Neural cell (in vitro differentiated cells): ENCODE data around the gene PLG. TPM values are rescaled to one million over a fixed set of nuclear protein-coding genes. Genes with fewer than 3 reads are reported as not detected.
"Not testable (repeated sequence)": the region's sequence is repeated elsewhere in the genome, so short reads cannot be mapped to it uniquely, and the experiment has no call there.

Experiments used
- H2AFZ ChIP-seq: fragments of 200-600, 300-800 bp; sonication (generic), shearing (Covaris generic); 2 replicates; pipeline ENCODE4 v1.6.0; 2014; ENCODE audit warnings: low read depth, mild to moderate bottlenecking, antibody characterized with exemption, low read length, moderate library complexity
- H3F3A ChIP-seq: fragments of 200-600 bp; shearing (Covaris generic); 2 replicates; pipeline ENCODE4 v1.6.1; 2016; ENCODE audit warnings: mild to moderate bottlenecking, moderate library complexity, mixed read lengths, antibody characterized with exemption, low read length; ENCODE audit not compliant: insufficient read depth, poor library complexity, severe bottlenecking
- H3K27ac ChIP-seq: fragments of 200-600, 300-800 bp; sonication (generic), shearing (Covaris generic); 2 replicates; pipeline ENCODE4 v1.5.1; 2014; ENCODE audit warnings: mild to moderate bottlenecking, low read length, moderate library complexity
- H3K27me3 ChIP-seq: fragments of 300-800, 200-600 bp; sonication (generic), shearing (Covaris generic); 2 replicates; pipeline ENCODE4 v1.6.0; 2014; ENCODE audit warnings: mild to moderate bottlenecking, low read depth, low read length, moderate library complexity; ENCODE audit not compliant: insufficient read depth
- H3K36me3 ChIP-seq: fragments of 300-800, 200-600 bp; sonication (generic), shearing (Covaris generic); 2 replicates; pipeline ENCODE4 v1.5.1; 2014; ENCODE audit warnings: mild to moderate bottlenecking, antibody characterized with exemption, low read length, moderate library complexity; ENCODE audit not compliant: insufficient read depth
- H3K4me2 ChIP-seq: fragments of 300-800, 200-600 bp; sonication (generic), shearing (Covaris generic); 2 replicates; pipeline ENCODE4 v1.6.0; 2014; ENCODE audit warnings: mild to moderate bottlenecking, low read length
- H3K4me3 ChIP-seq: fragments of 300-800, 200-600 bp; sonication (generic), shearing (Covaris generic); 2 replicates; pipeline ENCODE4 v1.5.1; 2014; ENCODE audit warnings: mild to moderate bottlenecking, low read length, moderate library complexity
- H3K79me2 ChIP-seq: fragments of 200-600 bp; shearing (Covaris generic); replicated peaks from 2 replicates; pipeline ENCODE4 v1.6.0; 2014; ENCODE audit warnings: mild to moderate bottlenecking, low read length, moderate library complexity; ENCODE audit not compliant: insufficient read depth
- H3K9ac ChIP-seq: fragments of 300-800, 200-600 bp; sonication (generic), shearing (Covaris generic); 2 replicates; pipeline ENCODE4 v1.6.1; 2016; ENCODE audit warnings: mild to moderate bottlenecking, low read length, mixed read lengths
- H3K9me2 ChIP-seq: fragments of 200-600 bp; shearing (Covaris generic); 2 replicates; pipeline ENCODE4 v1.6.1; 2016; ENCODE audit warnings: mild to moderate bottlenecking, low read length, mixed read lengths; ENCODE audit not compliant: insufficient read depth
- H3K9me3 ChIP-seq: fragments of 200-600, 300-800 bp; sonication (generic), shearing (Covaris generic); 2 replicates; pipeline ENCODE4 v1.6.1; 2016; ENCODE audit warnings: mild to moderate bottlenecking, mixed run types, low read length, moderate library complexity, mixed read lengths
- H4K20me1 ChIP-seq: fragments of 200-600 bp; shearing (Covaris generic); 2 replicates; pipeline ENCODE4 v1.6.1; 2016; ENCODE audit warnings: mild to moderate bottlenecking, mixed run types; ENCODE audit not compliant: insufficient read depth
- EP300 ChIP-seq: fragments of 450-650 bp; conservative IDR thresholded peaks from 2 replicates; pipeline ENCODE4 v1.6.1; 2014; ENCODE audit warnings: antibody characterized with exemption, mild to moderate bottlenecking, moderate library complexity; ENCODE audit not compliant: poor library complexity, severe bottlenecking
- EZH2 ChIP-seq: fragments of 200-600, 300-800 bp; shearing (Covaris generic), sonication (generic); IDR thresholded peaks from 2 replicates; pipeline ENCODE4 v1.6.1; 2014; ENCODE audit warnings: antibody characterized with exemption, low read length, borderline replicate concordance, mild to moderate bottlenecking; ENCODE audit not compliant: insufficient read depth, poor library complexity, severe bottlenecking
- MXI1 ChIP-seq: fragments of 450-650 bp; conservative IDR thresholded peaks from 2 replicates; pipeline ENCODE4 v1.6.1; 2014; ENCODE audit warnings: antibody characterized with exemption, mild to moderate bottlenecking; ENCODE audit not compliant: poor library complexity, severe bottlenecking
- POLR2AphosphoS5 ChIP-seq: IDR thresholded peaks from 2 replicates; pipeline ENCODE4 v1.6.1; 2012
- RAD21 ChIP-seq: fragments of 450-650 bp; conservative IDR thresholded peaks from 2 replicates; pipeline ENCODE4 v1.6.1; 2014; ENCODE audit warnings: antibody characterized with exemption, mild to moderate bottlenecking, moderate library complexity
- SMC3 ChIP-seq: fragments of 450-650 bp; conservative IDR thresholded peaks from 2 replicates; pipeline ENCODE4 v1.6.1; 2014; ENCODE audit warnings: antibody characterized with exemption, mild to moderate bottlenecking, moderate library complexity; ENCODE audit not compliant: poor library complexity
- TAF1 ChIP-seq: IDR thresholded peaks from 2 replicates; pipeline ENCODE4 v1.6.1; 2012; ENCODE audit warnings: low read depth
- polyA plus RNA-seq: library from polyadenylated mRNA; depleted of rRNA; stranded (reverse); fragments of >200 nt; gene quantifications from 2 replicates; pipeline ENCODE4 v1.2.3, GENCODE V29; 2014
- TF ChIP-seq, protein P1 (sequence below): IDR thresholded peaks from 2 replicates; pipeline ENCODE4 v1.6.1; 2012; ENCODE audit warnings: borderline replicate concordance
- TF ChIP-seq, protein P2 (sequence below): fragments of 450-650 bp; IDR thresholded peaks from 2 replicates; pipeline ENCODE4 v1.5.1; 2014; ENCODE audit warnings: antibody characterized with exemption, mild to moderate bottlenecking, moderate library complexity; ENCODE audit not compliant: poor library complexity, severe bottlenecking

Gene PLG
- polyA plus RNA-seq, 1 donor from 2014 or later, result not detected

DNA sequence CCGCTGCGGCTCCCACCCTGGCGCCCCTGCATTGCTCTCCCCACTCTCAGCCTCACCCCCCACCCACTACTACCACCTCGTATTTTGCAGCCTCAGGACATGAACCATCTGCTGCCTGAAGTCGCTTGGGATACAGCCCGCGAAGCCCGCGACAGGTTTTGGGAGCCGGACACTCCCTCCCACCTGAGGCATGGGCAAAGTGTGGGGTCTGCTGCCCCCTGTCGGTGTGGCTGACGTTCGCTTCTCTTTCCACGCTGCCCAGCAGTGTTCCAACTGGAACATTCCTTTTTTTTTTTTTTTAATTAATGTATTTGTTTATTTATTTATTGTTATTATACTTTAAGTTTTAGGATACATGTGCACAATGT is 22.7 kb upstream of the PLG start:
- no peaks in the 10 kb centered on the region for H4K20me1 ChIP-seq
- H3K9ac ChIP-seq, result no peak overlapping the region
- TF ChIP-seq SMC3, result no peak
- TF ChIP-seq, protein P1, sequence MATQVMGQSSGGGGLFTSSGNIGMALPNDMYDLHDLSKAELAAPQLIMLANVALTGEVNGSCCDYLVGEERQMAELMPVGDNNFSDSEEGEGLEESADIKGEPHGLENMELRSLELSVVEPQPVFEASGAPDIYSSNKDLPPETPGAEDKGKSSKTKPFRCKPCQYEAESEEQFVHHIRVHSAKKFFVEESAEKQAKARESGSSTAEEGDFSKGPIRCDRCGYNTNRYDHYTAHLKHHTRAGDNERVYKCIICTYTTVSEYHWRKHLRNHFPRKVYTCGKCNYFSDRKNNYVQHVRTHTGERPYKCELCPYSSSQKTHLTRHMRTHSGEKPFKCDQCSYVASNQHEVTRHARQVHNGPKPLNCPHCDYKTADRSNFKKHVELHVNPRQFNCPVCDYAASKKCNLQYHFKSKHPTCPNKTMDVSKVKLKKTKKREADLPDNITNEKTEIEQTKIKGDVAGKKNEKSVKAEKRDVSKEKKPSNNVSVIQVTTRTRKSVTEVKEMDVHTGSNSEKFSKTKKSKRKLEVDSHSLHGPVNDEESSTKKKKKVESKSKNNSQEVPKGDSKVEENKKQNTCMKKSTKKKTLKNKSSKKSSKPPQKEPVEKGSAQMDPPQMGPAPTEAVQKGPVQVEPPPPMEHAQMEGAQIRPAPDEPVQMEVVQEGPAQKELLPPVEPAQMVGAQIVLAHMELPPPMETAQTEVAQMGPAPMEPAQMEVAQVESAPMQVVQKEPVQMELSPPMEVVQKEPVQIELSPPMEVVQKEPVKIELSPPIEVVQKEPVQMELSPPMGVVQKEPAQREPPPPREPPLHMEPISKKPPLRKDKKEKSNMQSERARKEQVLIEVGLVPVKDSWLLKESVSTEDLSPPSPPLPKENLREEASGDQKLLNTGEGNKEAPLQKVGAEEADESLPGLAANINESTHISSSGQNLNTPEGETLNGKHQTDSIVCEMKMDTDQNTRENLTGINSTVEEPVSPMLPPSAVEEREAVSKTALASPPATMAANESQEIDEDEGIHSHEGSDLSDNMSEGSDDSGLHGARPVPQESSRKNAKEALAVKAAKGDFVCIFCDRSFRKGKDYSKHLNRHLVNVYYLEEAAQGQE, result no peak
- H3K27me3 ChIP-seq, result no peaks in the 10 kb centered on the region
- no peak overlapping the region for H2AFZ ChIP-seq
- H3K36me3 ChIP-seq, result no peaks in the 10 kb centered on the region
- no peak overlapping the region for H3K27ac ChIP-seq
- H3K4me3 ChIP-seq, result no peak overlapping the region
- H3K9me3 ChIP-seq, result no peaks in the 10 kb centered on the region
- no peaks in the 10 kb centered on the region for H3K9me2 ChIP-seq
- no peaks in the 10 kb centered on the region for H3K79me2 ChIP-seq
- no peak overlapping the region for H3K4me2 ChIP-seq
- H3F3A ChIP-seq, result no peaks in the 10 kb centered on the region

DNA sequence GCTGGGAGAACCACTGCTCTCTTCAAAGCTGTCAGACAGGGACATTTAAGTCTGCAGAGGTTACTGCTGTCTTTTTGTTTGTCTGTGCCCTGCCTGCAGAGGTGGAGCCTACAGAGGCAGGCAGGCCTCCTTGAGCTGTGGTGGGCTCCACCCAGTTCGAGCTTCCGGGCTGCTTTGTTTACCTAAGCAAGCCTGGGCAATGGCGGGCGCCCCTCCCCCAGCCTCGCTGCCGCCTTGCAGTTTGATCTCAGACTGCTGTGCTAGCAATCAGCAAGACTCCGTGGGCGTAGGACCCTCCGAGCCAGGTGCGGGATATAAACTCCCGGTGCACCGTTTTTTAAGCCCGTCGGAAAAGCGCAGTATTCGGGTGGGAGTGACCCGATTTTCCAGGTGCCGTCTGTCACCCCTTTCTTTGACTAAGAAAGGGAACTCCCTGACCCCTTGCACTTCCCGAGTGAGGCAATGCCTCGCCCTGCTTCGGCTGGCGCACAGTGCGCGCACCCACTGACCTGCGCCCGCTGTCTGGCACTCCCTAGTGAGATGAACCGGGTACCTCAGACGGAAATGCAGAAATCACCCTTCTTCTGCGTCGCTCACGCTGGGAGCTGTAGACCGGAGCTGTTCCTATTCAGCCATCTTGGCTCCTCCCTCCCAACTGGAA is 16.8 kb upstream of the PLG start:
- not testable (repeated sequence) for H3K4me3 ChIP-seq, H3K9me2 ChIP-seq, H2AFZ ChIP-seq, H3K27ac ChIP-seq, H4K20me1 ChIP-seq, H3K9ac ChIP-seq, H3K4me2 ChIP-seq, H3K9me3 ChIP-seq, H3F3A ChIP-seq, H3K79me2 ChIP-seq, H3K36me3 ChIP-seq, H3K27me3 ChIP-seq

DNA sequence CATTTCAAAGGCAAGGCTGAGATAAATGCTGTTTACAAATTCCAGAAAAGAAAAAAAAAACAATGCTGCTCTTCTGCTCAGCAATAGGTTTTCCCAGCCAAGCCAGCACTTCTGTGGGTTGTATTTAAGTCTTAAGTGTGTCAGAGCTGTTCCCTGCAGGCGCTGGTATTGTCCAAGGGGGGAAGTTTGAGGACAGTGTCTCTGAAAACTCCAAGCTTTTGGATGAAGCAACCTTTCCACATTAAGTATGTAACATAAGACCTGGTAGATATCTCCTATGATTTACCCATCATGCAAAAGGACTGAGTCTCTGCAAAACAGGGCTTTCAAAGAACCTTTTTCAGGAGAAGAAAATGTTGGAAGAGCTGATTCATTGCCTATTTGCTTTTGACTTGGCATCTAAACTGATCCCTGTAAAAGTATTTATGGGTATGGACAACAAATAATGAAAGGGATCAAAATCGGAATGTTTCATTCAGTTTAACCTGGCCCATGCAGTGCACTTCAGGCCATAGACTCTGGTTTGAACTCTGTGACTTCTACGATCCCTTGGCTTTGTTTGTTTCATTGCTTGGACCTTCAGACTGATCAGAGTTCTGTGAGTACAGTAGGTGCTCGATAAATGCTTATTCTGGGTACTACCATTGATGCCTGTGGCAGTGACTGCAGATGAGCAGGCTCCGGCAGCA is 16.1 kb upstream of the PLG start:
- no peaks in the 10 kb centered on the region for H3K36me3 ChIP-seq
- H3K9me2 ChIP-seq, result no peaks in the 10 kb centered on the region
- no peak overlapping the region for H2AFZ ChIP-seq
- H3K79me2 ChIP-seq, result no peaks in the 10 kb centered on the region
- H3K27me3 ChIP-seq, result no peaks in the 10 kb centered on the region
- no peak for TF ChIP-seq EZH2
- TF ChIP-seq, protein P2, sequence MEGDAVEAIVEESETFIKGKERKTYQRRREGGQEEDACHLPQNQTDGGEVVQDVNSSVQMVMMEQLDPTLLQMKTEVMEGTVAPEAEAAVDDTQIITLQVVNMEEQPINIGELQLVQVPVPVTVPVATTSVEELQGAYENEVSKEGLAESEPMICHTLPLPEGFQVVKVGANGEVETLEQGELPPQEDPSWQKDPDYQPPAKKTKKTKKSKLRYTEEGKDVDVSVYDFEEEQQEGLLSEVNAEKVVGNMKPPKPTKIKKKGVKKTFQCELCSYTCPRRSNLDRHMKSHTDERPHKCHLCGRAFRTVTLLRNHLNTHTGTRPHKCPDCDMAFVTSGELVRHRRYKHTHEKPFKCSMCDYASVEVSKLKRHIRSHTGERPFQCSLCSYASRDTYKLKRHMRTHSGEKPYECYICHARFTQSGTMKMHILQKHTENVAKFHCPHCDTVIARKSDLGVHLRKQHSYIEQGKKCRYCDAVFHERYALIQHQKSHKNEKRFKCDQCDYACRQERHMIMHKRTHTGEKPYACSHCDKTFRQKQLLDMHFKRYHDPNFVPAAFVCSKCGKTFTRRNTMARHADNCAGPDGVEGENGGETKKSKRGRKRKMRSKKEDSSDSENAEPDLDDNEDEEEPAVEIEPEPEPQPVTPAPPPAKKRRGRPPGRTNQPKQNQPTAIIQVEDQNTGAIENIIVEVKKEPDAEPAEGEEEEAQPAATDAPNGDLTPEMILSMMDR, result no peak
- TF ChIP-seq EP300, result no peak
- TF ChIP-seq POLR2AphosphoS5, result no peak
- no peak for TF ChIP-seq RAD21
- TF ChIP-seq SMC3, result no peak
- TF ChIP-seq, protein P1, result no peak
- TF ChIP-seq TAF1, result no peak
- TF ChIP-seq MXI1, result no peak
- H3K4me2 ChIP-seq, result no peak overlapping the region
- no peaks in the 10 kb centered on the region for H3K9me3 ChIP-seq
- H3F3A ChIP-seq, result no peaks in the 10 kb centered on the region
- H3K9ac ChIP-seq, result no peak overlapping the region
- H4K20me1 ChIP-seq, result no peaks in the 10 kb centered on the region
- no peak overlapping the region for H3K4me3 ChIP-seq
- no peak overlapping the region for H3K27ac ChIP-seq
